Measurements from ENCODE around the gene RIPOR2. TPM values are rescaled to one million over a fixed set of nuclear protein-coding genes. Genes with fewer than 3 reads are reported as not detected.

RIPOR2 gene
- polyA plus RNA-seq, 2 donors = 0.41 to 0.61 TPM

DNA sequence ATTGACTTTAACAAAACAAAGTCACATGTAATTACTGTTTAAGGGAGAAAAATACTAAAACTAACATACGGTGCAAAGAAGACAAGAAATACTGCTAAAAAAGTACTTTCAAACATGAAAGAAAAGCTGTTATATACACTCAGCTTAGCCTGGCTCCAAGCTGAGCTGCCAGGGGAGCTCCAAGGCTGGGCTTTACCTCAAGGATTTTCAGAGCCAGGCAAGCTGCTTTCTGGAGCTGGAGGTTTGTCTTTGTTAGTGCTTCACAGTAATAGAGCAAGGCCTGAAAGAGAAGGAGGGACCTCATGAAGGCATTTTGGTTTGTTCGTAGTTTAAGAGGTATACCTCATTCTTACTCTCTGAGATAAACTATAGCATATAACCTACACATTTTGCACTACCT, 117.4 kb downstream of the RIPOR2 start:
- no peak overlapping the region for H3K4me3 ChIP-seq (ENCODE audit: low read depth in 1 of 2, low read length in 2 of 2)
- no peaks in the 10 kb centered on the region for H3K36me3 ChIP-seq (ENCODE audit: control insufficient read depth in 2 of 2, insufficient read depth in 2 of 2, low read length in 1 of 2)
- 89 to 91% methylated on average over 2 of the region's 2 CpGs for WGBS, 2 donors
- H3K9me3 ChIP-seq (ENCODE audit: control insufficient read depth in 2 of 2, insufficient read depth in 1 of 2, low read depth in 1 of 2, low read length in 1 of 2) = no peaks in the 10 kb centered on the region
- H3K27me3 ChIP-seq (ENCODE audit: control insufficient read depth in 1 of 2, insufficient read depth in 2 of 2, low read length in 2 of 2) = no peaks in the 10 kb centered on the region
- H3K4me1 ChIP-seq (ENCODE audit: control insufficient read depth in 2 of 2, insufficient read depth in 2 of 2, low read length in 1 of 2) = no peaks in the 10 kb centered on the region
- H3K27ac ChIP-seq (ENCODE audit: low read depth in 2 of 2, low read length in 1 of 2) = no peak overlapping the region

DNA sequence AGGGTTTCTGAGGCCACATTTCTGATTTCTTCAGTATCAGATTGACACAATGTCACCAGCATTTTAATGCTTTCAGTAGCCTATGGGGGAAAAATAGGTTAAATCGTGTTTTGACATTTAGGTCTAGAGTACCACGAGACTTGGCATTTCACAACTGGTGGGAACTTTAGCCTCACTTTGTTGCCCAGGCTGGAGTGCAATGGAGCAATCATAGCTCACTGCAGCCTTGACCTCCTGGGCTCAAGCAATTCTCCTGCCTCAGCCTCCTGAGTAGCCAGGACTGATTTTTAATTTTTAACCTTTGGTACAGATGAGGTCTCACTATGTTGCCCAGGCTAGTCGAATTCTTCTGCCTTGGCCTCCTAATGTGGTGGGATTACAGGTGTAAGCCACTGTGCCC, 126.0 kb downstream of the RIPOR2 start:
- 84 to 91% methylated on average over 3 of the region's 3 CpGs for WGBS, 2 donors
- Histone ChIP-seq H3K9me3 (ENCODE audit: control insufficient read depth in 2 of 2, insufficient read depth in 1 of 2, low read depth in 1 of 2, low read length in 1 of 2) (no peaks in the 10 kb centered on the region), H3K27me3 (ENCODE audit: control insufficient read depth in 1 of 2, insufficient read depth in 2 of 2, low read length in 2 of 2) (no peaks in the 10 kb centered on the region), H3K27ac (ENCODE audit: low read depth in 2 of 2, low read length in 1 of 2) (no peak overlapping the region), H3K4me3 (ENCODE audit: low read depth in 1 of 2, low read length in 2 of 2) (no peak overlapping the region), H3K4me1 (ENCODE audit: control insufficient read depth in 2 of 2, insufficient read depth in 2 of 2, low read length in 1 of 2) (no peaks in the 10 kb centered on the region), H3K36me3 (ENCODE audit: control insufficient read depth in 2 of 2, insufficient read depth in 2 of 2, low read length in 1 of 2) (no peaks in the 10 kb centered on the region)

DNA sequence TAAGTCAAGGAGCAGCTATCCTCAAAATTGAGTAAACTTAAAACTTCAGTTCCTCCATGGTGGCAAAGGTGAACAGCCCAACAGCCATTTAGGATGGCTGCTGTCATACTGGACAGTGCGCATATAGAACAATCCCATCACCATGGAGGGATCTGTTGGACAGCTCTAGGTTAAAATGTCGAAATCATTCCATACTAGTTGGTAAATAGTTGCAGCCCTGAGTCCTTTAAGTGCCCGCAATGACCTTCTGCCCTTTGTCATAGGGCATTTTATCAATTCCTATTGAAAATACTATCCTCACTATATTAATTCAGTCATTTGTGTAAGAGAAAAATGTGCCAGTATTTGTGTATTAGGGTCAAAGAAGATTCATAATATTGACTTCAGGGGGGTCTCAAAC, 128.2 kb downstream of the RIPOR2 start:
- Histone ChIP-seq H3K36me3 (ENCODE audit: control insufficient read depth in 2 of 2, insufficient read depth in 2 of 2, low read length in 1 of 2) (no peaks in the 10 kb centered on the region), H3K9me3 (ENCODE audit: control insufficient read depth in 2 of 2, insufficient read depth in 1 of 2, low read depth in 1 of 2, low read length in 1 of 2) (no peaks in the 10 kb centered on the region), H3K27me3 (ENCODE audit: control insufficient read depth in 1 of 2, insufficient read depth in 2 of 2, low read length in 2 of 2) (no peaks in the 10 kb centered on the region), H3K4me1 (ENCODE audit: control insufficient read depth in 2 of 2, insufficient read depth in 2 of 2, low read length in 1 of 2) (no peaks in the 10 kb centered on the region), H3K27ac (ENCODE audit: low read depth in 2 of 2, low read length in 1 of 2) (no peak overlapping the region), H3K4me3 (ENCODE audit: low read depth in 1 of 2, low read length in 2 of 2) (no peak overlapping the region)
- WGBS, 2 donors = 95 to 96% methylated on average over 3 of the region's 3 CpGs

DNA sequence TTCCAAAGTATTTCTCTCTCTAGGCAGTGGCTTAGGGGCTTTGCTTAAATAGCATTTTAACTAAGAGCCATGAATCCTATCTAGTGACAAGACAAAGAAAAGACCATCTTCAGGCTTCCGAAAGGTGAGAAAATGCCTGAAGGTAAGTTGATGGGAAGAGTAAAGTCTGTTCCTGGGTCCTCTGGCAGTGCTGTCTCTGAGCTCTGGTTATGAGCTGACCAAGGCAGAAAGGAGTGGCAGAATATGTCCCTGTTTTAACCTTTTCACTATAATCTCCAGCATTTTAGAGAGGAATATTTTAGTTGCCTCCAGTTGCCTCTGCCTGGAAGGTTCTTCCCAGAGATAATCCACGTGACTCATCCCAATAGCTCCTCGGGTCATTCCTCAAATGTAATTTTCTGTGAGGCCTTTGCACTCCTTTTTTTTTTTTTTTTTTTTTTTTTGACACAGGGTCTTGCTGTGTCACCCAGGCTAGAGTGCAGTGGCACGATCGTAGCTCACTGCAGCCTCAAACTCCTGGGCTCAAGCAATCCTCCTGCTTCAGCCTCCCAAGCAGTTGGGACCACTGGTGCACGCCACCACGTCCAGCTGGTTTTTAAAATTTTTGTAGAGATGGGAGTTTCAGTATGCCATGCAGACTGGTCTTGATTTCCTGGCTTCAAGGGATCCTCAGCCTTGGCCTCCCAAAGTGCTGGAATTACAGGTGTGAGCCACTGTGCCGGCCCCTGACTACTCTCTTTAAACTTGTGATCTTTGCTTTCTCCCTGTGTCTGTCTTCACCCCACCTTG, 133.3 kb downstream of the RIPOR2 start:
- Histone ChIP-seq H3K27ac (ENCODE audit: low read depth in 2 of 2, low read length in 1 of 2) (no peak overlapping the region), H3K27me3 (ENCODE audit: control insufficient read depth in 1 of 2, insufficient read depth in 2 of 2, low read length in 2 of 2) (no peaks in the 10 kb centered on the region), H3K36me3 (ENCODE audit: control insufficient read depth in 2 of 2, insufficient read depth in 2 of 2, low read length in 1 of 2) (no peaks in the 10 kb centered on the region), H3K4me3 (ENCODE audit: low read depth in 1 of 2, low read length in 2 of 2) (no peak overlapping the region), H3K4me1 (ENCODE audit: control insufficient read depth in 2 of 2, insufficient read depth in 2 of 2, low read length in 1 of 2) (no peaks in the 10 kb centered on the region), H3K9me3 (ENCODE audit: control insufficient read depth in 2 of 2, insufficient read depth in 1 of 2, low read depth in 1 of 2, low read length in 1 of 2) (no peaks in the 10 kb centered on the region)
- WGBS, 2 donors = 83 to 89% methylated on average over 8 of the region's 8 CpGs

DNA sequence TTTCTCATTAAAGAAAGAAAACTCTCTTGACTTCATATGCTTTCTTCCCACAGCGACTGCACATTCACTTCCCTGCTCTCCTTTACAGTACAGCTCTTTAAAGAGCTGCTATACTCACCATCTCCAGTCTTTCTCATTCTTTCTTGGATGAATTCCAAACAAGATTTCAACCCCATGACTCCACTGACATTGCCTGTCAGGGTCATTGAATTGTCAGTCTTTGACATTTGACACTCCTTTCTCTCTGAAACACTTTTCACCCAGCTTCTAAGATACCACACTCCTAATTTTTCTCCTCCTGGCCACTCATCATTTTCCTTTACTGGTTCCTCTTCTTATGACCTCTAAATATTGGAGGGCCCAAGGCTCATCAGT, 136.2 kb downstream of the RIPOR2 start:
- WGBS, 2 donors = 79 to 95% methylated on average over 1 of the region's 1 CpG
- H3K27me3 ChIP-seq (ENCODE audit: control insufficient read depth in 1 of 2, insufficient read depth in 2 of 2, low read length in 2 of 2) = no peaks in the 10 kb centered on the region
- no peaks in the 10 kb centered on the region for H3K4me1 ChIP-seq (ENCODE audit: control insufficient read depth in 2 of 2, insufficient read depth in 2 of 2, low read length in 1 of 2)
- H3K27ac ChIP-seq (ENCODE audit: low read depth in 2 of 2, low read length in 1 of 2) = no peak overlapping the region
- H3K9me3 ChIP-seq (ENCODE audit: control insufficient read depth in 2 of 2, insufficient read depth in 1 of 2, low read depth in 1 of 2, low read length in 1 of 2) = no peaks in the 10 kb centered on the region
- H3K36me3 ChIP-seq (ENCODE audit: control insufficient read depth in 2 of 2, insufficient read depth in 2 of 2, low read length in 1 of 2) = no peaks in the 10 kb centered on the region
- no peak overlapping the region for H3K4me3 ChIP-seq (ENCODE audit: low read depth in 1 of 2, low read length in 2 of 2)

DNA sequence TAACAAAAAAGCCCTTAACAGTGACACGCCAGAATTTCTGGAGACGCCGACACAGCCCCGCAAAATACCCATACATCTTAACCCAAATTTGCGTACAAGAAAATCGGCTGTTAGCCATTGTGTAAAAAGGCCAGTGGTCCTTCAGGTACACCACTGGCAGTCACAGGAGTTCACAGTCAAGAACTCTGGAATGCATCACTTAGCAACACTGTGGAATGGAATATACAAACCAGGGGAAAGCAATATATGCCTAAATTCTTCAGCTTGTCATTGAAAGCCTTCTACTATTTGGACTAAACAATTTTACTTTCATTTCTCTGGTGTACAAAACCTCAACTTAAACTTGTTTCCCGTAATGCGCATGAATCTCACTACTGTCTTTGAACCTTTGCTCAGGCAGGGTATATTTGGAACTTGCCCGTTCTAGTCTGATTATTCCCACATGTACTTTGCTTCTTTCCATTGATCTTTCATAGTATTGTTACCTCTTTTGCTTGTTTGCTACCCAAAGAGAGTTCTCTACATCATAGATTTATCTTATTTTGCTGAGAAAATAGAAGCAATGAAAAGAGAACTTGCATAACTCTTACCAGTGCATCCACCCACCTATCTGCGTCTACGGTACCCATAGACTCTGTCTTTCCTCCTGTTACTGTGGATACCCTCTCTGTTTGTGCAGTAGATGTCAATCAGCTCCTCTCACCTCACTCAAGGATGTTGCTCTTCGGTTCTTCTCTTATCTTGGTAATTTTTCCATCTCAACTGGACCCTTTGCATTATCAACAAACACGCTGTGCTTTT, 136.8 kb downstream of the RIPOR2 start, which contains the start of gene ARMH2:
ARMH2 (minus strand) TSS at position 178 of the 801 bp plus-strand sequence; CDS start at position 118, 60 bp downstream.
- no peaks in the 10 kb centered on the region for H3K36me3 ChIP-seq (ENCODE audit: control insufficient read depth in 2 of 2, insufficient read depth in 2 of 2, low read length in 1 of 2)
- no peaks in the 10 kb centered on the region for H3K4me1 ChIP-seq (ENCODE audit: control insufficient read depth in 2 of 2, insufficient read depth in 2 of 2, low read length in 1 of 2)
- no peak within 1 kb of the TSS for H3K4me3 ChIP-seq (ENCODE audit: low read depth in 1 of 2, low read length in 2 of 2)
- no peak within 1 kb of the TSS for H3K27ac ChIP-seq (ENCODE audit: low read depth in 2 of 2, low read length in 1 of 2)
- H3K27me3 ChIP-seq (ENCODE audit: control insufficient read depth in 1 of 2, insufficient read depth in 2 of 2, low read length in 2 of 2) = no peaks in the 10 kb centered on the region
- no peaks in the 10 kb centered on the region for H3K9me3 ChIP-seq (ENCODE audit: control insufficient read depth in 2 of 2, insufficient read depth in 1 of 2, low read depth in 1 of 2, low read length in 1 of 2)
- WGBS, 2 donors = 89 to 95% methylated on average over 13 of the region's 13 CpGs

DNA sequence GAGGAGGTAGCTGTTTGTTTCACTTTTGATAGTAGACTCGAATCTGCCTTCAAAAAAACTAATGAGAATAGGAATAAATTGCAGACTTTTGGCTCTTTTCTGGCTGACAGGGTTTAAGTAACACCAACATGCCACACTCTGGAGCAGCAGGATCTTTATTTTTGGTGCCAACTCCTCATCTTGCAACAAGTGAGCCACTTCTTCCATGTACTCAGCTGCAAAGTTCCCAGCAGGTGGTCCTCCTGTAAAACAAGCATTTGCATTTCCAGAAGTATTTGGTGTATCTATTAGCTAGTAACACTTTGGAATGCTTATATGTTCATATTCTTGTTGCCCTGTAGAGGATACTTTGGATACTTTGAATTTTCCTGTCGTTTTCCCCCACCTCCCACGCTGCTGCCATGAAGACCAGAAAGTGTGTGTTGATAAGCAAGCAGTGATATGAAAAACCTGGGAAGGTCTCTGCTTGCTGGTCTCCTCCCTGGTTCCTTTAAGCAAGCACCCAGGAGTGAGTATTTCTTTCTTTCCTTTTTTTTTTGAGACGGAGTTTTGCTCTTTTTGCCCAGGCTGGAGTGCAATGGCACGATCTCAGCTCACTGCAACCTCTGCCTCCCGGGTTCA, 138.1 kb downstream of the RIPOR2 start:
- H3K27ac ChIP-seq (ENCODE audit: low read depth in 2 of 2, low read length in 1 of 2) = no peak overlapping the region
- H3K27me3 ChIP-seq (ENCODE audit: control insufficient read depth in 1 of 2, insufficient read depth in 2 of 2, low read length in 2 of 2) = no peaks in the 10 kb centered on the region
- no peaks in the 10 kb centered on the region for H3K36me3 ChIP-seq (ENCODE audit: control insufficient read depth in 2 of 2, insufficient read depth in 2 of 2, low read length in 1 of 2)
- H3K4me1 ChIP-seq (ENCODE audit: control insufficient read depth in 2 of 2, insufficient read depth in 2 of 2, low read length in 1 of 2) = no peaks in the 10 kb centered on the region
- H3K4me3 ChIP-seq (ENCODE audit: low read depth in 1 of 2, low read length in 2 of 2) = no peak overlapping the region
- H3K9me3 ChIP-seq (ENCODE audit: control insufficient read depth in 2 of 2, insufficient read depth in 1 of 2, low read depth in 1 of 2, low read length in 1 of 2) = no peaks in the 10 kb centered on the region
- WGBS, 2 donors = 76 to 81% methylated on average over 6 of the region's 6 CpGs

DNA sequence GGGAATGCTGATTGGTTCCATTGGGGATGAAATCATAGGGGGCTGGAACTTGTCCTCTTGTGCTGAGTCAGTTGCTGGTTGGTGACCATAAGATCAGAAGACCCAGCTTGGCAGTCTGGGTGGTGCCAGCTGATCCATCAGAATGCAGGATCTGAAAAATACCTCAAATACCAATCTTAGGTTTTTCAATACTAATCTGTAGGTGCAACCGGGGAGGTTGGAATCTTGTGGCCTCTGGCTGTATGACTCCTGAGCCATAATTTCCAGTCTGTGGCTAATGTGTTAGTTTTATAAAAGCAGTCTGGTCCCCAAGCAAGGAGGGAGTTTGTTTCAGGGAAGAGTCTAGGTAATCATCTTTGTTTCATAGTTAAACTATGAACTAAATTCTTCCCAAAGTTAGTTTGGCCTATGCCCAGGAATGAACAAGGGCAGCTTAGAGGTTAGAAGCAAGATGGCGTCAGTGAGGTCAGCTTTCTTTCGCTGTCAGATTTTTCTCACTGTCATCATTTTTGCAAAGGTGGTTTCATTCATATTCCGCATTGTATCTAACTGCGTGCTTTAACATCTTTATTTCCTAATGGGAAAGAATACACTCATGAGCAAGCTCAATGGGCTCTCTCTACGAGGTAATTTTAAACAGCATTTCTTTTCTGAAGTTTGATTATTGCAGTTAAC, 139.0 kb downstream of the RIPOR2 start:
- WGBS, 2 donors = 85% methylated on average over 6 of the region's 6 CpGs
- no peak overlapping the region for H3K4me3 ChIP-seq (ENCODE audit: low read depth in 1 of 2, low read length in 2 of 2)
- H3K9me3 ChIP-seq (ENCODE audit: control insufficient read depth in 2 of 2, insufficient read depth in 1 of 2, low read depth in 1 of 2, low read length in 1 of 2) = no peaks in the 10 kb centered on the region
- H3K27ac ChIP-seq (ENCODE audit: low read depth in 2 of 2, low read length in 1 of 2) = no peak overlapping the region
- no peaks in the 10 kb centered on the region for H3K36me3 ChIP-seq (ENCODE audit: control insufficient read depth in 2 of 2, insufficient read depth in 2 of 2, low read length in 1 of 2)
- H3K4me1 ChIP-seq (ENCODE audit: control insufficient read depth in 2 of 2, insufficient read depth in 2 of 2, low read length in 1 of 2) = no peaks in the 10 kb centered on the region
- H3K27me3 ChIP-seq (ENCODE audit: control insufficient read depth in 1 of 2, insufficient read depth in 2 of 2, low read length in 2 of 2) = no peaks in the 10 kb centered on the region

DNA sequence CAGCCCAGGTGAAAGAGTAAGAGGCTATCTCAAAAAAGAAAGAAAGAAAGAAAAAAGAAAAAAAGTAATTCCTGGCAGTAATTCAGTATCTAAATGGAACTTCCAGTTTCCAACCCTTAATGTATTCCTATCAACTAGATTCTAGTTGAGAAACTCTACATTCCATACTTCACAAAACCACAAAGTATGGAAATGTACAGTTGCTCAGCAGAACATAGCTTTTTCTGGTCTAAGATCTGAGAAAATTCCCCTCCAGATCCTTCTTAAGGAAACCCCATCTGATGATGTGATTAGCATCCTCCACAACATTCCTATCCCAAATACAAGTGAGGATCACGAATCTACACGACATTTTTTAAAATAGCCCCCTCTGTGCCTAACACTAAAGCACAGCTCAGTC, 140.7 kb downstream of the RIPOR2 start:
- 89 to 90% methylated on average over 2 of the region's 2 CpGs for WGBS, 2 donors
- Histone ChIP-seq H3K27me3 (ENCODE audit: control insufficient read depth in 1 of 2, insufficient read depth in 2 of 2, low read length in 2 of 2) (no peaks in the 10 kb centered on the region), H3K4me1 (ENCODE audit: control insufficient read depth in 2 of 2, insufficient read depth in 2 of 2, low read length in 1 of 2) (no peaks in the 10 kb centered on the region)

More for the DNA sequence above, 140.7 kb downstream of the RIPOR2 start:
- Histone ChIP-seq H3K27ac (ENCODE audit: low read depth in 2 of 2, low read length in 1 of 2) (no peak overlapping the region), H3K4me3 (ENCODE audit: low read depth in 1 of 2, low read length in 2 of 2) (no peak overlapping the region), H3K36me3 (ENCODE audit: control insufficient read depth in 2 of 2, insufficient read depth in 2 of 2, low read length in 1 of 2) (no peaks in the 10 kb centered on the region), H3K9me3 (ENCODE audit: control insufficient read depth in 2 of 2, insufficient read depth in 1 of 2, low read depth in 1 of 2, low read length in 1 of 2) (no peaks in the 10 kb centered on the region)
